ENCODE data around the gene ZMYM2.
A peak's percentile ranks its signal among the peaks of the same experiment; 100 is the strongest.

The ZMYM2 gene

DNA sequence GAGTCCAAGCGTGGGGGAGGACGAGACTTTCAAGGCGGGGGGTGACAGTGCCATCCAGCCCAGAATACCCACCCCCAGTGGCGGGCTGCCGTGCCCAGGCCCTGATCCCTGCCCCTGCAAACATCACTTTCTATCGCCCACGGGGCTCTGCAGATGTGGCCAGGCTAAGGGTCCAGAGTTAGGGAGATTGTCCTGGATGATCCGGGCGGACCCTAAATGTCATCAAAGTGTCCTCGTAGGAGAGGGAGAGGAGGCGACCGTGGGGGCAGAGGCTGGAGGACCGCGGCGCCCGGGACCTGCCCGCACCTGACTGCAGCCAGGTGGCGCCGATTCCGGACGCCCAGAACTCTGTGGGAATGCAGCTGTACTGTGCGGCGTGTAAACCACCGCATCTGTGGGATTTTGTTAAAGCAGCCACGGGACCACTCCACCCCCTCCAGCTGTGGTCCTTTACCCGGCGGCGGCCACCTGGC lies 170.0 kb downstream of the ZMYM2 start:
- H3K4me2 ChIP-seq: peak overlapping the region; percentile 72
- peaks cover 16% of the 10 kb centered on the region for H3K4me1 ChIP-seq
- peak overlapping the region; percentile 57 for H3K4me3 ChIP-seq
- H3K9me3 ChIP-seq: no peaks in the 10 kb centered on the region; the same call in 1 of the 2 replicates
- H4K20me1 ChIP-seq: peaks cover 25% of the 10 kb centered on the region
- no peak for TF ChIP-seq Cebpa-rat (IDR thresholded peaks at IDR 0.05)
- peaks cover 66% of the 10 kb centered on the region for H3K27me3 ChIP-seq
- no peak overlapping the region for H3K27ac ChIP-seq
- H3K9ac ChIP-seq: no peak overlapping the region
- H3K36me3 ChIP-seq: no peaks in the 10 kb centered on the region

GRCh38 chr13:20129076-20129475 lies 170.5 kb downstream of the ZMYM2 start:
- H3K36me3 ChIP-seq: no peaks in the 10 kb centered on the region
- TF ChIP-seq Cebpa-rat (IDR thresholded peaks at IDR 0.05): no peak
- H3K4me3 ChIP-seq: no peak overlapping the region
- H3K27me3 ChIP-seq: peaks cover 66% of the 10 kb centered on the region
- peaks cover 16% of the 10 kb centered on the region for H3K4me1 ChIP-seq
- no peak overlapping the region for H3K27ac ChIP-seq
- peaks cover 25% of the 10 kb centered on the region for H4K20me1 ChIP-seq
- peak overlapping the region; percentile 72; the same call in 1 of the 2 replicates for H3K4me2 ChIP-seq
- no peak overlapping the region for H3K9ac ChIP-seq
- H3K9me3 ChIP-seq: no peaks in the 10 kb centered on the region; the same call in 1 of the 2 replicates

DNA sequence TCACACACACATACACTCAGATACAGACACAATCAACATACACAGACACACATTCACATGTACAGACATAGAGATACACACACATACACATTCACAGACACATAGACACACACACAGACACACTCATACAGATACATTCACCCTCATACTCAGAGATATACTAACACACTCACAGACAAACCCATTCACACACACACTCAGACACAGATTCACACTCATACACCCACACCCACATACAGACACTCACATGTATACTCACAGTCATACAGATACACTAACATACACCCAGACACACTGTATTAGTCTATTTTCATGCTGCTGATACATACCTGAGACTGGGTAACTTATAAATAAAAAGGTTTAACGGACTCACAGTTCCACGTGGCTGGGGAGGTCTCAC lies 171.5 kb downstream of the ZMYM2 start:
- Histone ChIP-seq H3K9me3 (no peaks in the 10 kb centered on the region; the same call in 1 of the 2 replicates), H3K27ac (no peak overlapping the region), H3K27me3 (peaks cover 63% of the 10 kb centered on the region), H3K4me1 (peaks cover 16% of the 10 kb centered on the region), H3K36me3 (no peaks in the 10 kb centered on the region), H3K4me3 (no peak overlapping the region), H3K9ac (no peak overlapping the region), H3K4me2 (no peak overlapping the region), H4K20me1 (peaks cover 25% of the 10 kb centered on the region)
- TF ChIP-seq Cebpa-rat (IDR thresholded peaks at IDR 0.05): no peak

GRCh38 chr13:20130652-20131051 lies 172.1 kb downstream of the ZMYM2 start:
- peaks cover 16% of the 10 kb centered on the region for H3K4me1 ChIP-seq
- no peak for TF ChIP-seq Cebpa-rat (IDR thresholded peaks at IDR 0.05)
- H3K4me3 ChIP-seq: no peak overlapping the region
- no peaks in the 10 kb centered on the region for H3K36me3 ChIP-seq
- peaks cover 25% of the 10 kb centered on the region for H4K20me1 ChIP-seq
- no peak overlapping the region for H3K4me2 ChIP-seq
- no peak overlapping the region for H3K27ac ChIP-seq
- H3K9ac ChIP-seq: no peak overlapping the region
- H3K27me3 ChIP-seq: peaks cover 56% of the 10 kb centered on the region
- H3K9me3 ChIP-seq: no peaks in the 10 kb centered on the region; the same call in 1 of the 2 replicates

DNA sequence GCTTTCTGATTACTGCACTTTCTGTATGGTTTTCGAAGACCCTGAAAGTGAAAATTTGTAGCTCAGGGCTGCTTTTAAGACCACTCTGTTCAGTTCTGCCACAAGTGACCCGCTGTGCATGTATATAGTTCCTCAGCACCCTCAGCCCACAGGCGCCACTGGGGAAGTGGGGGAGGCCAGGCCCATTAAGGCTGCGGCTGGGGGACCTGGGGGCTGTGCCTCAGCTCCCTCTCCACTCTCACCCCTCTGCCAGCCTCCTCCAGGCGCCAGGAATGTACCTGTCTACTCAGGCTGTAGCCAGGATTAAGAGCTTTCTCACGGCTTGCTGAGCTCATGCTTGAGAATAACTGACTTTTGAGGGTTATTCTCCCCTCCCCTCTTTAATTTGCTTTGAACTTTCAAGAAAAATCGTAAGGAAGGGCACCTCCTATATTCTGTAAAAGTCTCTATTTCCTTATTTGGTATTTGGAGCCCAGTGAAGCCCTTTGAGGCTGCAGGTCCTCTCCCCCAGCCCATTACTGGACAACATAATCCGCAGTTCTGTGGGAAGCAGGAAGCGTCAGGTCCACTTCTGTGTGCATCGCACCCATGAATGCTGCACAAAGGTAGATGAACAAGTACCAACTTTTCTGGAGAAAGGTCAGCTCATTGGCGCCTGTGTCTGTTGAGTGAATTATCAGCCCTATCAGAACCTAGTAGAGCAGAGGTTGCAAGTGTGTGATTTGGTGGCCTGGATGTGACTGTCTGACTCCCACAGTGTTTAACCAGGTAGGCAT lies 172.7 kb downstream of the ZMYM2 start:
- Histone ChIP-seq H3K27ac (no peak overlapping the region), H3K4me2 (no peak overlapping the region), H3K4me1 (peaks cover 16% of the 10 kb centered on the region), H3K9me3 (no peaks in the 10 kb centered on the region; the same call in 1 of the 2 replicates), H3K4me3 (no peak overlapping the region), H4K20me1 (peaks cover 25% of the 10 kb centered on the region), H3K9ac (no peak overlapping the region), H3K36me3 (no peaks in the 10 kb centered on the region), H3K27me3 (peaks cover 50% of the 10 kb centered on the region)
- TF ChIP-seq Cebpa-rat (IDR thresholded peaks at IDR 0.05): no peak

GRCh38 chr13:20132052-20132634 lies 173.6 kb downstream of the ZMYM2 start:
- H3K27me3 ChIP-seq: peaks cover 47% of the 10 kb centered on the region
- no peak overlapping the region for H3K4me2 ChIP-seq
- no peak for TF ChIP-seq Cebpa-rat (IDR thresholded peaks at IDR 0.05)
- no peak overlapping the region for H3K4me3 ChIP-seq
- peaks cover 16% of the 10 kb centered on the region for H4K20me1 ChIP-seq
- H3K9me3 ChIP-seq: no peaks in the 10 kb centered on the region; the same call in 1 of the 2 replicates
- H3K27ac ChIP-seq: no peak overlapping the region
- H3K4me1 ChIP-seq: peaks cover 16% of the 10 kb centered on the region
- no peaks in the 10 kb centered on the region for H3K36me3 ChIP-seq
- no peak overlapping the region for H3K9ac ChIP-seq

DNA sequence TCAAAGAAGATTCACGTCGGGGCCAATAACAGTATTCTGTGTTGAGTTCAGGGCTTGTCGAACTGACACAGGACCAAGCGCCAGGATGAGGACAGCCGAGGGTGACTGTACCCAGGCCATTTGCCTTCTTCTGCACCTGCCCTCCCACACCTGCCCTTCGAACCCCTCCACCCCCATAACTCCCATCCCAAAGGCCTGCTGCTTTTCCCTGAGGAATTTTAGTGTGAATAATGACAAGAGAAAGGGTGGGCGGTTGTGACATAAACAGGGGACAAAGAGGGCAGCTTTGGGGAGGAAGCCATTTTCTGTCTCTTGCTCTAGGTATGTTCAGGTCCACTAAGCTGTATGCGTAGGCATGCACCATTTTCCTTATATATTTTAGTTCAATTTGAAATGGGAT lies 176.2 kb downstream of the ZMYM2 start:
- no peaks in the 10 kb centered on the region for H4K20me1 ChIP-seq
- H3K4me2 ChIP-seq: no peak overlapping the region
- H3K4me3 ChIP-seq: no peak overlapping the region
- no peaks in the 10 kb centered on the region for H3K36me3 ChIP-seq
- H3K4me1 ChIP-seq: no peaks in the 10 kb centered on the region
- TF ChIP-seq Cebpa-rat (IDR thresholded peaks at IDR 0.05): no peak
- no peak overlapping the region for H3K9ac ChIP-seq
- H3K27me3 ChIP-seq: peaks cover 29% of the 10 kb centered on the region
- H3K27ac ChIP-seq: no peak overlapping the region
- H3K9me3 ChIP-seq: no peaks in the 10 kb centered on the region

DNA sequence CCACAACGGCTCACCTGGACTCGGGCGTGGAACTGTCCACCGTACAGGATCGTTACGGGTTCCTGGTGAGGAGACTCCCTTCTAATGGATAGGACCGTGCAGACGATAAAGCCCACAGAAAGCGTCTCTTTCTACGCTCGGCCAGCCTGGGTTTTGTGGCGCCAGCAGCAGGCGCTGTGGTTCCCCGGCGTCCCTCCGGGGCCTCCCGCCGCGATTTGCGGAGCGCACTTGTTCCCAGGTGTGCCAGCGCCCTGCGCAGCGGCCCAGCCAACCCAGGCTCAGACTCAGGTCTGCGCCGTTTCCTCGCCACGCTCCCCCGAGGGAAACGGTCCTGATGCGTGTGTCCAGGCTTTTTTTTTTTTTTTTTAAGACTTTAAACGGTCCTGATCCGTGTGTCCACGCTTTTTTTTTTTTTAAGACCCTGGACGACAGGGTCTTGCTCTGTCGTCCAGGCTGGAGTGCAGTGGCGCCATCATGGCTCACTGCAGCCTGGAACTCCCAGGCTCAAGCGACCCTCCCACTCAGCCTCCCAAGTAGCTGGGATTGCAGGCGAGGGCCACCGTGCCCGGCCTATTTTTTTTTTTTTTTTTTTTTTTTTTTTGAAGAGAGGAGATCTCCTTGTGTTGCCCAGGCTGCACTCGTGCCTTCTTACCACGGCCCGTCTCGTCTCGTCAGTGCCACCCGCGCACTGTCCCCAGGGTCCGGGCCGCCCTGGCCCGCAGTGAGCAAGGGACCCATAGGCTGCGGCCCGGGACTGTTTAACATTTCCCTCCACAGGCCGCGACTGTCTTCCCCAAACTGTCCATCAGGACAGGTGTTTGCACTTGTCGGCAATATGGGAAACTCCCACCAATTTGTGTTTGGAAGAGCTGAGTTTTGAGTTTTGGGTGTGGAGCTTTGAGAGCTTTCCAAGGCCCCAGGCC lies 178.5 kb downstream of the ZMYM2 start:
- Histone ChIP-seq H3K4me2 (peak overlapping the region; percentile 23; the same call in 1 of the 2 replicates), H3K4me1 (no peaks in the 10 kb centered on the region), H3K36me3 (no peaks in the 10 kb centered on the region), H4K20me1 (no peaks in the 10 kb centered on the region), H3K27me3 (peaks cover 14% of the 10 kb centered on the region), H3K27ac (no peak overlapping the region), H3K4me3 (no peak overlapping the region), H3K9me3 (no peaks in the 10 kb centered on the region), H3K9ac (no peak overlapping the region)
- TF ChIP-seq Cebpa-rat (IDR thresholded peaks at IDR 0.05): no peak

DNA sequence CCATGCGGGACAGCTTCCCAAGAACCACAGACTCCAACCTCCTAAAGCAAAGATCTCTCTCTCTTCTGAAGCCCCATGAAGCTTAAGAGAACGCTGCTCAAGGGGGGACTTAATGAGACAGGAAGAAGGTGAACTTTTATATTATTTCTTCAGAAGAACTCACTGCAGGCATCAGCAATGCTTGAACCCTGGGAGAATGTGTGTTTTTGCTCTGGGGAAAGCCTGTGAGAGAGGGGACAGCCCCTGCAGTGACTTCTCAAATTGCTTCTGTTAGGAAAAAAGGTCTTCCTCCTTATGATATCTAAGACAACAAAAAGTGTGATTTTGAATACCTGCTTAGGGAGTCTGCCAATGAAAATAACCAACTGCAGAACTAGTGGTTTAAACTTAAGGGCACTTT lies 179.3 kb downstream of the ZMYM2 start:
- Histone ChIP-seq H3K4me1 (no peaks in the 10 kb centered on the region), H3K36me3 (no peaks in the 10 kb centered on the region), H3K4me3 (no peak overlapping the region), H3K27me3 (peaks cover 14% of the 10 kb centered on the region), H3K27ac (no peak overlapping the region), H3K4me2 (no peak overlapping the region), H3K9ac (no peak overlapping the region), H4K20me1 (no peaks in the 10 kb centered on the region), H3K9me3 (peaks cover 5% of the 10 kb centered on the region; the same call in 1 of the 2 replicates)
- no peak for TF ChIP-seq Cebpa-rat (IDR thresholded peaks at IDR 0.05)
